Psoas muscle (tissue), 8 donors: Measurements from ENCODE around the gene AHRR. TPM values are rescaled to one million over a fixed set of nuclear protein-coding genes. Genes with fewer than 3 reads are reported as not detected.

Experiments used
- ATAC-seq, 4 donors: fragments of 200-7000 bp; cut with Tn5 transposase; one replicate each; pipeline ENCODE4 v1.9.1; 2020; ENCODE audit warnings: moderate library complexity in 3 of 4, mild to moderate bottlenecking in 2 of 4
- DNase-seq, 2 donors: peaks; one replicate each; pipeline ENCODE4 v3.0.0-alpha.2; 2020
- H3K27ac ChIP-seq: fragments of 200-600 bp; one replicate; pipeline ENCODE4 v1.8.0; 2022
- H3K27me3 ChIP-seq, 3 donors: fragments of 200-600 bp in 1 of 3; one replicate each; pipeline versions ENCODE4 v1.6.1 to v1.8.0; 2013 to 2022; ENCODE audit warnings: low read length in 2 of 3, mild to moderate bottlenecking in 2 of 3, moderate library complexity in 1 of 3; ENCODE audit not compliant: insufficient read depth in 3 of 3
- H3K36me3 ChIP-seq, 2 donors: fragments of 200-600 bp in 1 of 2; one replicate each; pipeline versions ENCODE4 v1.6.1 to v1.8.0; 2013 to 2022; ENCODE audit warnings: low read depth in 1 of 2, mild to moderate bottlenecking in 1 of 2, moderate library complexity in 1 of 2; ENCODE audit not compliant: insufficient read depth in 1 of 2
- H3K4me1 ChIP-seq: fragments of 200-600 bp; one replicate; pipeline ENCODE4 v1.8.0; 2022
- H3K4me3 ChIP-seq: fragments of 200-600 bp; one replicate; pipeline ENCODE4 v1.8.0; 2022; ENCODE audit warnings: mild to moderate bottlenecking
- H3K9me3 ChIP-seq: fragments of 200-600 bp; one replicate; pipeline ENCODE4 v1.8.0; 2022
- WGBS, 3 donors: extraction: QIAGEN DNeasy Blood & Tissue Kit; methylation state at CpG; one replicate each; pipeline versions ENCODE4 v1.1.6 to v1.1.7; 2013; 5-methylcytosine and 5-hydroxymethylcytosine counted together
- intact Hi-C, 2 donors: fragments of 100-400 bp; cut with DNase I; formaldehyde crosslinking; loops; one replicate each; pipeline versions ENCODE4 v1.11.0 to v1.14.2; 2022
- polyA plus RNA-seq, 3 donors: library from polyadenylated mRNA; stranded (reverse); fragments of 200-250 nt; gene quantifications; one replicate each; pipeline ENCODE4 v1.2.3, GENCODE V29; 2013
- total RNA-seq, 4 donors: library from RNA; stranded (reverse); fragmentation: NEBNext Ultra II Directional in 2 of 4; extraction: Animal tissue kit (Norgen Biotek cat#: 25700) in 2 of 4; gene quantifications; one replicate each; pipeline versions ENCODE4 v1.2.1 to v1.2.4, GENCODE V29; 2021 to 2023
- TF ChIP-seq, protein P1 (sequence below): fragments of 200-600 bp; IDR thresholded peaks from one replicate; pipeline ENCODE4 v1.8.0; 2022; ENCODE audit warnings: antibody characterized with exemption
- donor health status: healthy with polysubstance abuse.
- donor health status: DM: no; HTN: no; CAD: no; lungs with moderate emphysema.
- donor health status: Bipolar disorder and iron deficiency.
- donor health status: healthy.
- donor health status: DM: yes; HTN: yes; CAD: no.
- donor health status: DM: no; HTN: no; CAD: no.
- donor health status: DM: no; HTN: no; CAD: no.
- donor health status: DM: yes; HTN: yes; CAD: no.

Gene AHRR
- total and polyA plus RNA-seq, 7 donors, result 0.10 to 7.4 (median 0.45) TPM

GRCh38 chr5:447501-447900, 126.0 kb downstream of the AHRR start:
- DNase-seq, result peak in 1 of 2 donors; percentile 27
- ATAC-seq, result no peak
- Histone ChIP-seq H3K4me3 (no peak overlapping the region), H3K27me3 (no peaks in the 10 kb centered on the region), H3K4me1 (peaks cover 7% of the 10 kb centered on the region), H3K36me3 (peaks cover 5 to 62% of the 10 kb centered on the region in 2 donors), H3K9me3 (peaks cover 12% of the 10 kb centered on the region), H3K27ac (no peak overlapping the region)
- TF ChIP-seq, protein P1, sequence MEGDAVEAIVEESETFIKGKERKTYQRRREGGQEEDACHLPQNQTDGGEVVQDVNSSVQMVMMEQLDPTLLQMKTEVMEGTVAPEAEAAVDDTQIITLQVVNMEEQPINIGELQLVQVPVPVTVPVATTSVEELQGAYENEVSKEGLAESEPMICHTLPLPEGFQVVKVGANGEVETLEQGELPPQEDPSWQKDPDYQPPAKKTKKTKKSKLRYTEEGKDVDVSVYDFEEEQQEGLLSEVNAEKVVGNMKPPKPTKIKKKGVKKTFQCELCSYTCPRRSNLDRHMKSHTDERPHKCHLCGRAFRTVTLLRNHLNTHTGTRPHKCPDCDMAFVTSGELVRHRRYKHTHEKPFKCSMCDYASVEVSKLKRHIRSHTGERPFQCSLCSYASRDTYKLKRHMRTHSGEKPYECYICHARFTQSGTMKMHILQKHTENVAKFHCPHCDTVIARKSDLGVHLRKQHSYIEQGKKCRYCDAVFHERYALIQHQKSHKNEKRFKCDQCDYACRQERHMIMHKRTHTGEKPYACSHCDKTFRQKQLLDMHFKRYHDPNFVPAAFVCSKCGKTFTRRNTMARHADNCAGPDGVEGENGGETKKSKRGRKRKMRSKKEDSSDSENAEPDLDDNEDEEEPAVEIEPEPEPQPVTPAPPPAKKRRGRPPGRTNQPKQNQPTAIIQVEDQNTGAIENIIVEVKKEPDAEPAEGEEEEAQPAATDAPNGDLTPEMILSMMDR, result no peak
- 92 to 94% (median 93%) methylated on average over 21 of the region's 21 CpGs for WGBS, 3 donors
- intact Hi-C loops, result loop anchor here in 1 of 2 donors (10.0 kb wide), 1 partner anchor 457 kb away; no protein-coding TSS in a partner anchor

GRCh38 chr5:448061-448765, 126.7 kb downstream of the AHRR start:
- H3K4me3 ChIP-seq, result no peak overlapping the region
- peaks cover 12% of the 10 kb centered on the region for H3K9me3 ChIP-seq
- H3K36me3 ChIP-seq, result peaks cover 10 to 69% of the 10 kb centered on the region in 2 donors
- DNase-seq (peak; percentile 52 to 69), ATAC-seq (peak in 1 of 4 donors; percentile 18)
- H3K4me1 ChIP-seq, result peaks cover 7% of the 10 kb centered on the region
- H3K27ac ChIP-seq, result no peak overlapping the region
- 85 to 89% (median 88%) methylated on average over 17 to 21 of the region's 21 CpGs for WGBS, 3 donors
- H3K27me3 ChIP-seq, result no peaks in the 10 kb centered on the region
- TF ChIP-seq, protein P1, result no peak
- intact Hi-C loops, result loop anchor here in 1 of 2 donors (10.0 kb wide), 1 partner anchor 457 kb away; no protein-coding TSS in a partner anchor

DNA sequence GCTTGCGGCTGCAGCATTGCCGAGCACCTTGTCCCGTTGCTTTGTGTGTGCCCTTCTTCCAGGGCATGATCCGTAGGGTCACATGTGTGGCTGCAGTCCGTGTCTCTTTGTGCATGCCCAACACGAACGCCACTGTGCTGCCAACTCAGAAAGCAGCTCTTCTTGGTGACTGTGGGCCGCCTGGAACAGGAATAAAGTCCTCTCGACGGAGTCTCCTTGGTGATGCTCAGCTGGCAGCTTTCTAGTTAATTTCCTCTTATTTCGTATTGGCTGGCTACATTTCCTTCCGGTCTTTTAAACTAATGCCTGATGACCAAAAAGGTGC, 127.2 kb downstream of the AHRR start:
- TF ChIP-seq, protein P1, result no peak
- no peak overlapping the region for H3K4me3 ChIP-seq
- DNase-seq (no peak), ATAC-seq (no peak)
- intact Hi-C loops, result loop anchor here in 1 of 2 donors (10.0 kb wide), 1 partner anchor 456 kb away; no protein-coding TSS in a partner anchor
- 75 to 85% (median 81%) methylated on average over 12 of the region's 12 CpGs for WGBS, 3 donors
- H3K4me1 ChIP-seq, result peaks cover 6% of the 10 kb centered on the region
- H3K36me3 ChIP-seq, result peaks cover 10 to 75% of the 10 kb centered on the region in 2 donors
- H3K27ac ChIP-seq, result no peak overlapping the region
- H3K27me3 ChIP-seq, result no peaks in the 10 kb centered on the region
- H3K9me3 ChIP-seq, result peaks cover 12% of the 10 kb centered on the region

DNA sequence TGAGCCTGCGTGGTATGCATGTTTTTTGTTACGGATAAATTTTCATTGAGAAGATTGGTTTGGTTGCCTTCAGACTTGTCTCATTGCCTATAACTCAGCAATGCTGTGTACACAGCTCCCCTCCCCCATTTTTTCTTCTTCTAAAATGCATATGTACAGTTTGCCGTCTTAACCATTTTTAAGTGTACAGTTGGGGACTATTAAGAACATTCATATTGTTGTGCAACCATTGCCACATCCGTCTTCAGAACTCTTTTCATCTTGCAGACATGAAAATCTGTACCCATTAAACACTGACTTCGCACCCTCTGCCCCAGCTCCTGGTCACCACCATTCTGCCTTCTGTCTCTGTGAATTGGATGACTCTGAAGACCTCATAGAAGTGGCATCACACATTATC, 127.6 kb downstream of the AHRR start:
- Histone ChIP-seq H3K4me1 (peaks cover 2% of the 10 kb centered on the region), H3K9me3 (peaks cover 12% of the 10 kb centered on the region), H3K27ac (no peak overlapping the region), H3K4me3 (no peak overlapping the region), H3K27me3 (no peaks in the 10 kb centered on the region), H3K36me3 (peaks cover 10 to 79% of the 10 kb centered on the region in 2 donors)
- intact Hi-C loops, result loop anchor here in 1 of 2 donors (10.0 kb wide), 1 partner anchor 456 kb away; no protein-coding TSS in a partner anchor
- TF ChIP-seq, protein P1, result no peak
- 89 to 94% (median 92%) methylated on average over 5 of the region's 5 CpGs for WGBS, 3 donors
- no peak for ATAC-seq
- DNase-seq, result no peak
